ENCODE results near the gene QRSL1.
"Not testable (repeated sequence)": the region's sequence is repeated elsewhere in the genome, so short reads cannot be mapped to it uniquely, and the experiment has no call there.

Gene QRSL1

DNA sequence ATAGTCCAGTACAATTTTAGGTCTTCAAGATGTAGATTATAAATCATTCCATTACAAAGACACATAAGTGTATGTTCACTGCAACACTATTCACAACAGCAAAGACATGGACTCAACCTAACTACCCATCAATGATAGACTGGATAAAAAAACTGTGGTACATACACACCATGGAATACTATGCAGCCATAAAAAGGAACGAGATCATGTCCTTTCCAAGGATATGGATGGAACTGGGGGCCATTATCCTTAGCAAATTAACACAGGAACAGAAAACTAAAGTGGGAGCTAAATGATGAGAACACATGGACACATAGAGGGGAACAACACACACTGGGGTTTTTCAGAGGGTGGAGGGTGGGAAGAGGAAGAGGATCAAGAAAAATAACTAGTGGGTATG lies 6.3 kb upstream of the QRSL1 start:
- Histone ChIP-seq H3K79me2 (ENCODE audit: control insufficient read depth, low read length) (peaks cover 32% of the 10 kb centered on the region), H3K27me3 (ENCODE audit: control insufficient read depth, low read length) (no peaks in the 10 kb centered on the region), H3K36me3 (ENCODE audit: control insufficient read depth, low read length) (peaks cover 29% of the 10 kb centered on the region), H4K20me1 (ENCODE audit: control insufficient read depth, insufficient read depth, low read depth, low read length) (no peaks in the 10 kb centered on the region), H3K4me3 (ENCODE audit: low read length) (no peak overlapping the region), H3K9me2 (replicated peaks; ENCODE audit: control insufficient read depth, low read length) (no peaks in the 10 kb centered on the region), H3K4me2 (ENCODE audit: low read length) (no peak overlapping the region), H3F3A (ENCODE audit: control insufficient read depth, insufficient read depth) (peaks cover 4% of the 10 kb centered on the region), H3K9me3 (ENCODE audit: control insufficient read depth, insufficient read depth, low read length) (peaks cover 3% of the 10 kb centered on the region; the same call in 1 of the 2 replicates), H3K27ac (ENCODE audit: low read depth, low read length) (no peak overlapping the region), H3K4me1 (ENCODE audit: control insufficient read depth, low read length) (peaks cover 25% of the 10 kb centered on the region)
- TF ChIP-seq, protein P1, sequence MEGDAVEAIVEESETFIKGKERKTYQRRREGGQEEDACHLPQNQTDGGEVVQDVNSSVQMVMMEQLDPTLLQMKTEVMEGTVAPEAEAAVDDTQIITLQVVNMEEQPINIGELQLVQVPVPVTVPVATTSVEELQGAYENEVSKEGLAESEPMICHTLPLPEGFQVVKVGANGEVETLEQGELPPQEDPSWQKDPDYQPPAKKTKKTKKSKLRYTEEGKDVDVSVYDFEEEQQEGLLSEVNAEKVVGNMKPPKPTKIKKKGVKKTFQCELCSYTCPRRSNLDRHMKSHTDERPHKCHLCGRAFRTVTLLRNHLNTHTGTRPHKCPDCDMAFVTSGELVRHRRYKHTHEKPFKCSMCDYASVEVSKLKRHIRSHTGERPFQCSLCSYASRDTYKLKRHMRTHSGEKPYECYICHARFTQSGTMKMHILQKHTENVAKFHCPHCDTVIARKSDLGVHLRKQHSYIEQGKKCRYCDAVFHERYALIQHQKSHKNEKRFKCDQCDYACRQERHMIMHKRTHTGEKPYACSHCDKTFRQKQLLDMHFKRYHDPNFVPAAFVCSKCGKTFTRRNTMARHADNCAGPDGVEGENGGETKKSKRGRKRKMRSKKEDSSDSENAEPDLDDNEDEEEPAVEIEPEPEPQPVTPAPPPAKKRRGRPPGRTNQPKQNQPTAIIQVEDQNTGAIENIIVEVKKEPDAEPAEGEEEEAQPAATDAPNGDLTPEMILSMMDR (IDR thresholded peaks at IDR 0.05; ENCODE audit: low read depth, low read length, poor library complexity, severe bottlenecking): no peak
- no peak for TF ChIP-seq EZH2phosphoT487 (IDR thresholded peaks at IDR 0.05; ENCODE audit: borderline replicate concordance, low read length)

DNA sequence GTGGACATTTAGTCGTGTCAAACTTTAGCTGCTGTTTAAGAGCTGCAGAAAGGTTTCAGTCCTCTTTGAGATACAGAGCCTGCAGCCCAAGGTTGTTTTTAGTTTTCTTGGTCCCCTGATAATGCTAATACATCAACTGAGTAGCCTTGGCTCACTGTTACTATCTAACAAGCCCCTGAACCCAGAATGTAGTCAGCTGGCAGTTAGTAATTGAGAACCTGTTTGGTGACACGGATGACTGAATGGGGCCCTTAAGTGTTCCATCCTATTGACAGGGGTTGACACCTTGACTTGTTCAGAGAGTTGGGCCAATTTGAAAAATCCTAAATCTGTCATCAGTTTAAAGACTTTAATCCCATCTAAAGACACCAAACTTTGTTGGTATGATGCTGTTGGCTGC lies 2.9 kb upstream of the QRSL1 start:
- peak overlapping the region; percentile 91 for H3K4me3 ChIP-seq (ENCODE audit: low read length)
- H4K20me1 ChIP-seq (ENCODE audit: control insufficient read depth, insufficient read depth, low read depth, low read length): no peaks in the 10 kb centered on the region
- peaks cover 3% of the 10 kb centered on the region; the same call in 1 of the 2 replicates for H3K9me3 ChIP-seq (ENCODE audit: control insufficient read depth, insufficient read depth, low read length)
- H3K79me2 ChIP-seq (ENCODE audit: control insufficient read depth, low read length): peaks cover 64% of the 10 kb centered on the region
- no peaks in the 10 kb centered on the region for H3K9me2 ChIP-seq (replicated peaks; ENCODE audit: control insufficient read depth, low read length)
- H3F3A ChIP-seq (ENCODE audit: control insufficient read depth, insufficient read depth): peaks cover 15% of the 10 kb centered on the region
- no peak for TF ChIP-seq EZH2phosphoT487 (IDR thresholded peaks at IDR 0.05; ENCODE audit: borderline replicate concordance, low read length)
- TF ChIP-seq, protein P1 (IDR thresholded peaks at IDR 0.05; ENCODE audit: low read depth, low read length, poor library complexity, severe bottlenecking): no peak
- peaks cover 32% of the 10 kb centered on the region for H3K4me1 ChIP-seq (ENCODE audit: control insufficient read depth, low read length)
- H3K27ac ChIP-seq (ENCODE audit: low read depth, low read length): peak overlapping the region; percentile 92
- no peaks in the 10 kb centered on the region for H3K27me3 ChIP-seq (ENCODE audit: control insufficient read depth, low read length)
- peaks cover 28% of the 10 kb centered on the region for H3K36me3 ChIP-seq (ENCODE audit: control insufficient read depth, low read length)
- H3K4me2 ChIP-seq (ENCODE audit: low read length): peak overlapping the region; percentile 81

DNA sequence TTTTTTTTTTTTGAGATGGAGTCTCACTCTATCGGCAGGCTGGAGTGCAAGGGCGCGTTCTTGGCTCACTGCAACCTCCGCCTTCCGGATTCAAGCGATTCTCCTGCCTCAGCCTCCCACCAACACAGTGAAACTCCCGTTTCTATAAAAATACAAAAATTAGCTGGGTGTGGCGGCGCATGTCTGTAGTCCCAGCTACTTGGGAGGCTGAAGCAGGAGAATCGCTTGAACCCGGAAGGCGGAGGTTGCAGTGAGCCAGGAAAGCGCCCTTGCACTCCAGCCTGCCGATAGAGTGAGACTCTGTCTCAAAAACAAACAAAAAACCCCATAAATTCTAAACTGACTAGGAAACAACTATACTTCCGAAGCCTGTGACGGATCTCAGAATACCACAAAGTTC lies 1.6 kb upstream of the QRSL1 start:
- H3K27me3 ChIP-seq (ENCODE audit: control insufficient read depth, low read length); H3K9me2 ChIP-seq (replicated peaks; ENCODE audit: control insufficient read depth, low read length); H4K20me1 ChIP-seq (ENCODE audit: control insufficient read depth, insufficient read depth, low read depth, low read length); H3K9me3 ChIP-seq (ENCODE audit: control insufficient read depth, insufficient read depth, low read length): not testable (repeated sequence)
- H3K36me3 ChIP-seq (ENCODE audit: control insufficient read depth, low read length): peaks cover 33% of the 10 kb centered on the region
- peaks cover 43% of the 10 kb centered on the region for H3K4me1 ChIP-seq (ENCODE audit: control insufficient read depth, low read length)
- peak overlapping the region; percentile 81 for H3K4me2 ChIP-seq (ENCODE audit: low read length)
- H3K4me3 ChIP-seq (ENCODE audit: low read length): peak overlapping the region; percentile 91
- H3F3A ChIP-seq (ENCODE audit: control insufficient read depth, insufficient read depth): peaks cover 15% of the 10 kb centered on the region
- peaks cover 77% of the 10 kb centered on the region for H3K79me2 ChIP-seq (ENCODE audit: control insufficient read depth, low read length)
- peak overlapping the region; percentile 92 for H3K27ac ChIP-seq (ENCODE audit: low read depth, low read length)

DNA sequence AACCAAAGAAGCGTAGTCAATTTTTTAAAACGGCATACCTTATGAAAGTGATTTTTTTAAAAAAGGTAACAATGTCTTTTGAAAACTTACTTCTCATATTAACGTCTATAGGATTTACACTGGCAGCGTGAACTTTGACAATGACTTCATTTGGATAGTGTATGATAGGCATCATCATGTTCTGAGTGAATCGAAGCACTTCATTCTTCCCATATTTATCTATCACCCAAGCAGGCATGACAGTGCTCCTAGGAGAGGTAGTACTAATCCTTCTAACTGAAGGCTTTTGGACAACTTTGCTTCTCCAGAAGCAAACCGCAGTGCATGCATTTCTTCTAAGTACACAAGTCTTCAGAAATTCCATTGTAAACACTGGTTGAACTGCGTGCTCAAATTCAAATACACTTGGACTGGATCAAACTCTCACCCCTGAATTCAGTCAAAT lies 698 bp upstream of the QRSL1 start:
- peak overlapping the region; percentile 81 for H3K4me2 ChIP-seq (ENCODE audit: low read length)
- peaks cover 86% of the 10 kb centered on the region for H3K79me2 ChIP-seq (ENCODE audit: control insufficient read depth, low read length)
- no peaks in the 10 kb centered on the region for H3K9me3 ChIP-seq (ENCODE audit: control insufficient read depth, insufficient read depth, low read length)
- H3K27me3 ChIP-seq (ENCODE audit: control insufficient read depth, low read length): no peaks in the 10 kb centered on the region
- peaks cover 28% of the 10 kb centered on the region for H3K36me3 ChIP-seq (ENCODE audit: control insufficient read depth, low read length)
- H3K4me1 ChIP-seq (ENCODE audit: control insufficient read depth, low read length): peaks cover 51% of the 10 kb centered on the region
- H4K20me1 ChIP-seq (ENCODE audit: control insufficient read depth, insufficient read depth, low read depth, low read length): no peaks in the 10 kb centered on the region
- peaks cover 15% of the 10 kb centered on the region for H3F3A ChIP-seq (ENCODE audit: control insufficient read depth, insufficient read depth)
- no peaks in the 10 kb centered on the region for H3K9me2 ChIP-seq (replicated peaks; ENCODE audit: control insufficient read depth, low read length)
- peak overlapping the region; percentile 91 for H3K4me3 ChIP-seq (ENCODE audit: low read length)
- TF ChIP-seq, protein P1 (IDR thresholded peaks at IDR 0.05; ENCODE audit: low read depth, low read length, poor library complexity, severe bottlenecking): no peak
- TF ChIP-seq EZH2phosphoT487 (IDR thresholded peaks at IDR 0.05; ENCODE audit: borderline replicate concordance, low read length): no peak
- H3K27ac ChIP-seq (ENCODE audit: low read depth, low read length): peak overlapping the region; percentile 92

All from DOHH2 (cell line).